Ascending aorta (tissue), 2 donors: ENCODE data around the gene MACO1. TPM values are rescaled to one million over a fixed set of nuclear protein-coding genes. Genes with fewer than 3 reads are reported as not detected.

Experiments used
- DNase-seq, 2 donors: peaks; one replicate each; pipeline ENCODE4 v3.0.0-alpha.2; 2019; ENCODE audit warnings: low spot score in 2 of 2
- H3K27ac ChIP-seq, 2 donors: fragments of 200-600 bp; sonication (generic); one replicate each; pipeline ENCODE4 v1.5.1; 2016 to 2017; ENCODE audit warnings: mild to moderate bottlenecking in 1 of 2
- H3K27me3 ChIP-seq: fragments of 200-600 bp; sonication (generic); one replicate; pipeline ENCODE4 v1.5.1; 2017
- H3K36me3 ChIP-seq, 2 donors: fragments of 200-600 bp; sonication (generic); one replicate each; pipeline ENCODE4 v1.5.1; 2016
- H3K4me1 ChIP-seq, 2 donors: fragments of 200-600 bp; sonication (generic); one replicate each; pipeline ENCODE4 v1.5.1; 2016 to 2017; ENCODE audit warnings: mild to moderate bottlenecking in 1 of 2
- H3K4me3 ChIP-seq, 2 donors: fragments of 200-600 bp; sonication (generic); one replicate each; pipeline ENCODE4 v1.5.1; 2016 to 2017; ENCODE audit warnings: mild to moderate bottlenecking in 1 of 2
- H3K9me3 ChIP-seq, 2 donors: fragments of 200-600 bp; sonication (generic); one replicate each; pipeline ENCODE4 v1.5.1; 2016
- intact Hi-C: fragments of 100-400 bp; cut with DNase I; formaldehyde crosslinking; loops from one replicate; pipeline ENCODE4 v1.15.1; 2023
- total RNA-seq: library from RNA; depleted of rRNA; stranded (reverse); fragments of >200 nt; gene quantifications from one replicate; pipeline ENCODE4 v1.1.0, GENCODE V29; 2016
- TF ChIP-seq, protein P1 (sequence below), 3 experiments: fragments of 200-600 bp in 2 of 3; fragments of 450-650 bp in 1 of 3; sonication (generic) in 2 of 3; IDR thresholded peaks; one replicate each; pipeline ENCODE4 v1.5.1; 2016 to 2019; ENCODE audit warnings: antibody characterized with exemption in 3 of 3, mild to moderate bottlenecking in 1 of 3, moderate library complexity in 1 of 3

MACO1 gene
- total RNA-seq, 1 donor from 2014 or later, result 49.2 TPM

DNA sequence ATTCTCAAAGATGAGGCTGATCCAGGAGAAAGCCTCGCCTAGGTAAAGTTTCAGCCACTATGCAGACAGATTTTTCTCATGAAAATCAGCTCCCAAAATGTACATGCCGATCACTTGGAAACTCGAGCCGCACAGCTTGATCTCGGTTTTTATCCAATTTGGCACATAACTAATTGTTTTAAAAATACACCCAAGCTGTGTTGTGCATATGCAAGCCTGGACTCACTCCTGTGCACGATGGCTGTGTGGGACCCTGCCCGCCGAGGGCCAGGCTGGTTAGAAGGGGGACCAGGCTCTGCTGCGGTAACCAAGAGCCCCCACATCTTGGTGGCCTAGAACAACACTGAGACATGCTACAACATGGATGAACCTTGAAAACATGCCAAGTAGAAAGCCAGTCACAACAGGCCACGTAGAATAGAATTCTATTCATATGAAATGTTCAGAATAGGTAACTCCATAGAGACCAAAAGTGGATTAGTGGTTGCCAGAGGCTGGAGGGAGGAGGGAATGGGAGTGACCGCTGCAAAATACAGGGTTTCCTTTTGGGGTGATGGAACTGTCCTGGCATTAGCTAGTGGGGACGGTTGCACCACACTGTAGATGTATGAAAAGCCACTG, 96.6 kb downstream of the MACO1 start:
- intact Hi-C loops, result no loop called here
- H3K4me3 ChIP-seq, result no peak overlapping the region
- TF ChIP-seq, protein P1, sequence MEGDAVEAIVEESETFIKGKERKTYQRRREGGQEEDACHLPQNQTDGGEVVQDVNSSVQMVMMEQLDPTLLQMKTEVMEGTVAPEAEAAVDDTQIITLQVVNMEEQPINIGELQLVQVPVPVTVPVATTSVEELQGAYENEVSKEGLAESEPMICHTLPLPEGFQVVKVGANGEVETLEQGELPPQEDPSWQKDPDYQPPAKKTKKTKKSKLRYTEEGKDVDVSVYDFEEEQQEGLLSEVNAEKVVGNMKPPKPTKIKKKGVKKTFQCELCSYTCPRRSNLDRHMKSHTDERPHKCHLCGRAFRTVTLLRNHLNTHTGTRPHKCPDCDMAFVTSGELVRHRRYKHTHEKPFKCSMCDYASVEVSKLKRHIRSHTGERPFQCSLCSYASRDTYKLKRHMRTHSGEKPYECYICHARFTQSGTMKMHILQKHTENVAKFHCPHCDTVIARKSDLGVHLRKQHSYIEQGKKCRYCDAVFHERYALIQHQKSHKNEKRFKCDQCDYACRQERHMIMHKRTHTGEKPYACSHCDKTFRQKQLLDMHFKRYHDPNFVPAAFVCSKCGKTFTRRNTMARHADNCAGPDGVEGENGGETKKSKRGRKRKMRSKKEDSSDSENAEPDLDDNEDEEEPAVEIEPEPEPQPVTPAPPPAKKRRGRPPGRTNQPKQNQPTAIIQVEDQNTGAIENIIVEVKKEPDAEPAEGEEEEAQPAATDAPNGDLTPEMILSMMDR (IDR thresholded peaks at IDR 0.05), result no peak
- no peak for DNase-seq
- H3K27me3 ChIP-seq, result no peaks in the 10 kb centered on the region
- peaks cover 0 to 4% of the 10 kb centered on the region in 2 donors for H3K4me1 ChIP-seq
- H3K27ac ChIP-seq, result no peak overlapping the region
- no peaks in the 10 kb centered on the region for H3K36me3 ChIP-seq
- peaks cover 0 to 6% of the 10 kb centered on the region in 2 donors for H3K9me3 ChIP-seq

GRCh38 chr1:25527946-25528595, 97.4 kb downstream of the MACO1 start:
- H3K27ac ChIP-seq, result no peak overlapping the region
- no peak for DNase-seq
- peaks cover 0 to 6% of the 10 kb centered on the region in 2 donors for H3K9me3 ChIP-seq
- no peaks in the 10 kb centered on the region for H3K27me3 ChIP-seq
- intact Hi-C loops, result no loop called here
- TF ChIP-seq, protein P1 (IDR thresholded peaks at IDR 0.05), result no peak
- H3K4me1 ChIP-seq, result peaks cover 3 to 4% of the 10 kb centered on the region in 2 donors
- no peak overlapping the region for H3K4me3 ChIP-seq
- no peaks in the 10 kb centered on the region for H3K36me3 ChIP-seq

DNA sequence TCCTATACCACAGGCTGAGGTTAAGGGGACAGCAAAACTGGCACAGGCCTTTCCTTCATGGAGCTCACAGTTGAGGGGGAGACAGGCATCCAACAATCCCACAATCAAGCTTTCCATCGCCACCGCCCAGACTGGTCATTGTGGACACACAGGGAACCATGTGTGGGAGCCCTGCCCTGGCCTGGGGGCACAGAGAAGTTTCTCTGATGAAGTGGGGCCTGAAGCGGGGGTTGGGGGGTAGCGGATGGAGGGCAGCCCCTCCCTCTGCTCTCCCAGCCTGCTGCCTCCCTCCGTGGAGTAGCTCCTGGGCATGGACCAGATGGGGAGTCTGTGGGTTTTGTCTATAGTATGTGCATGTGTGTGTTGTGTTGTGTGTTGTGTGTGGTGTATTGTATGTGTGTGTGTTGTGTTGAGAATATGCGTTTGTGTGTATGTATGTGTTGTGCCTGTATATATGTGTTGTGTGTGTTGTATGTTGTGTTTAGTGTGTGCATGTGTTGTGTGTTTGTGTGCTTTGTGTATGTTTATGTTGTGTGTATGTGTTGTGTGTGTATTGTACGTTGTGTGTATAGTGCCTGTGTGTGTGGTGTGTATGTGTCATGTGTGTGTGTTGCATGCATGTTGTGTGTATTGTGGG, 98.3 kb downstream of the MACO1 start:
- no peak overlapping the region for H3K27ac ChIP-seq
- H3K9me3 ChIP-seq, result peaks cover 0 to 6% of the 10 kb centered on the region in 2 donors
- TF ChIP-seq, protein P1 (IDR thresholded peaks at IDR 0.05), result no peak
- no peaks in the 10 kb centered on the region for H3K27me3 ChIP-seq
- H3K4me3 ChIP-seq, result no peak overlapping the region
- no peak for DNase-seq
- no peaks in the 10 kb centered on the region for H3K36me3 ChIP-seq
- peaks cover 3 to 4% of the 10 kb centered on the region in 2 donors for H3K4me1 ChIP-seq
- intact Hi-C loops, result no loop called here

GRCh38 chr1:25529518-25530185, 99.0 kb downstream of the MACO1 start:
- Histone ChIP-seq H3K4me1 (peaks cover 3 to 4% of the 10 kb centered on the region in 2 donors), H3K27ac (no peak overlapping the region), H3K4me3 (no peak overlapping the region), H3K27me3 (no peaks in the 10 kb centered on the region), H3K9me3 (peaks cover 0 to 6% of the 10 kb centered on the region in 2 donors), H3K36me3 (no peaks in the 10 kb centered on the region)
- intact Hi-C loops, result no loop called here
- DNase-seq, result no peak
- TF ChIP-seq, protein P1 (IDR thresholded peaks at IDR 0.05), result no peak

DNA sequence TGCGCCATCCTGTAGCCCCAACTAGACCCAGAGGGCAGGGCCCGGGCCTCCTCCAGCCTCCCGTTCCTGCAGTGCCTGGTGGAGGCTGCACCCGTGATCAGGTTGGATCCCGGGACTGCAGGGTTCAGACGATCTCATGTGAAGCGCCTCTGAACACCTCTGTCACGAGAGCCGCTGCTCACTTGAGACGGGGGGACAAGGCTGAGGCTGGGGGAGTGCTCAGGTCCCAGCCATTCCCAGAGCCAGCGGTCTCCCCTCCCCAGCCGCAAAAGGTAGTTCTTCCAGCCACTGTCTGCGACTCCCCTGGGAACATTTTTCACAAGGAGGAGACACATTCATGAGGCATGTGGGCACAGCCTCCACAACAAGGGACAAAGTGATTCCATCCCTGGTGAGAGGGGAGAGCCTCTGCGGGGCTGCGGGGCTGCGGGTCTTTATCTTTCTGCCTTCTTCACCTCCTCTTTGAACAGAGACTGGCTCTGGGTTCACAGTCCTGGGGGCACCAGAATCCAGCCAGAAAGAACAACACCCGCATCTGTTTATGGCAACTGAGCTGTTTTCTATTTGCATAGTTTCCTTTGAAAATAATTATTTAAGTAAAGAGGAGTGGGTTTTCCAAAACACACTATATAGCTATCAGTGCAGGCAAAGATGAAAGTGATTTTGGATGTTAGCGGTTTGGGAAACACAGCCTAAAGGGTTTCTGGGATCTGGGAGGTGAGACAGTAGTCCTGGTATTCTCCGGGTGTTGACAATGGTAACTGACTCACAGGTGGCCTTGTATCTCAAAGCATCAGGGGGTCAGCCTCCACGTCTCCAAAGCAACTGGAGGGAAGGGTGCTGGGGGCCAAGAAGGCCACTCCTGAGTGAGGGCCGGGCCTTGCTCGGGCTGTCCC, 99.7 kb downstream of the MACO1 start:
- Histone ChIP-seq H3K9me3 (peaks cover 0 to 1% of the 10 kb centered on the region in 2 donors), H3K27me3 (no peaks in the 10 kb centered on the region), H3K27ac (no peak overlapping the region), H3K36me3 (no peaks in the 10 kb centered on the region), H3K4me1 (peaks cover 3 to 4% of the 10 kb centered on the region in 2 donors), H3K4me3 (no peak overlapping the region)
- DNase-seq, result no peak
- TF ChIP-seq, protein P1 (IDR thresholded peaks at IDR 0.05), result no peak
- intact Hi-C loops, result no loop called here
